Measurements from ENCODE around the gene MPZL2.

GRCh38 chr11:118286545-118286944 lies 22.4 kb upstream of the MPZL2 start:
- TF ChIP-seq CTCF (conservative IDR thresholded peaks at IDR 0.05; ENCODE audit: low read length) (no peak), EZH2phosphoT487 (IDR thresholded peaks at IDR 0.05; ENCODE audit: borderline replicate concordance) (no peak)

All from Loucy (cell line).